Tibial nerve (tissue), 4 donors: ENCODE measurements around the gene OAT. TPM values are rescaled to one million over a fixed set of nuclear protein-coding genes. Genes with fewer than 3 reads are reported as not detected.

ENCODE experiments used
- DNase-seq, 2 donors: peaks; one replicate each; pipeline ENCODE4 v3.0.0-alpha.2; 2019; ENCODE audit warnings: low spot score in 2 of 2
- H3K27ac ChIP-seq, 4 donors: fragments of 200-600 bp; sonication (generic) in 3 of 4; one replicate each; pipeline ENCODE4 v1.5.1; 2017 to 2019; ENCODE audit warnings: mild to moderate bottlenecking in 1 of 4
- H3K27me3 ChIP-seq, 2 donors: fragments of 200-600 bp; sonication (generic) in 1 of 2; one replicate each; pipeline versions ENCODE4 v1.5.1 to v1.6.0; 2017 to 2019
- H3K36me3 ChIP-seq, 3 donors: fragments of 200-600 bp; sonication (generic); one replicate each; pipeline ENCODE4 v1.5.1; 2018 to 2019
- H3K4me1 ChIP-seq, 4 donors: fragments of 200-600 bp; sonication (generic) in 3 of 4; one replicate each; pipeline ENCODE4 v1.5.1; 2017 to 2019
- H3K4me3 ChIP-seq, 4 donors: fragments of 200-600 bp; sonication (generic) in 3 of 4; one replicate each; pipeline ENCODE4 v1.5.1; 2017 to 2019; ENCODE audit warnings: mild to moderate bottlenecking in 1 of 4, moderate library complexity in 1 of 4
- H3K9me3 ChIP-seq, 4 donors: fragments of 200-600 bp; sonication (generic) in 3 of 4; one replicate each; pipeline ENCODE4 v1.5.1; 2017 to 2019
- CTCF ChIP-seq, 5 experiments: fragments of 200-600 bp in 3 of 5; fragments of 450-650 bp in 2 of 5; sonication (generic) in 3 of 5; IDR thresholded peaks; one replicate each; pipeline ENCODE4 v1.5.1; 2016 to 2019; ENCODE audit warnings: antibody characterized with exemption in 5 of 5, mild to moderate bottlenecking in 3 of 5, moderate library complexity in 2 of 5
- EP300 ChIP-seq, 2 donors: sonication (generic); formaldehyde crosslinking; IDR thresholded peaks; one replicate each; pipeline ENCODE4 v1.6.1; 2017; ENCODE audit warnings: antibody characterized with exemption in 2 of 2, mild to moderate bottlenecking in 1 of 2
- POLR2A ChIP-seq, 2 donors: fragments of 450-650 bp; IDR thresholded peaks; one replicate each; pipeline ENCODE4 v1.6.1; 2017; ENCODE audit warnings: antibody characterized with exemption in 2 of 2, mild to moderate bottlenecking in 2 of 2, moderate library complexity in 2 of 2
- WGBS, 2 donors: methylation state at CpG; one replicate each; pipeline ENCODE4 v1.1.5; 2018; 5-methylcytosine and 5-hydroxymethylcytosine counted together
- total RNA-seq, 4 donors: library from RNA; depleted of rRNA; stranded (reverse); fragments of >200 nt; gene quantifications; one replicate each; pipeline ENCODE4 v1.1.0, GENCODE V29; 2016

The OAT gene
- 10 to 100 TPM; 43.0 to 67.9 (median 58.3) TPM for total RNA-seq

- peaks cover 0 to 46% (median 32%) of the 10 kb centered on the region in 4 donors for H3K4me1 ChIP-seq
- H3K27me3 ChIP-seq = peaks cover 0 to 6% of the 10 kb centered on the region in 2 donors
- WGBS, 2 donors = 6 to 12% methylated on average over 18 to 47 of the region's 70 CpGs
- H3K4me3 ChIP-seq = peak within 1 kb of the TSS; percentile 74 to 94 (median 88)
- H3K36me3 ChIP-seq = no peaks in the 10 kb centered on the region
- H3K27ac ChIP-seq = peak within 1 kb of the TSS; percentile 79 to 95 (median 90)
- DNase-seq = peak; percentile 96
- H3K9me3 ChIP-seq = no peaks in the 10 kb centered on the region
- peak; percentile 98 to 99 for TF ChIP-seq POLR2A (IDR thresholded peaks at IDR 0.05)
- TF ChIP-seq CTCF (IDR thresholded peaks at IDR 0.05) = peak in 2 of 5 experiments; percentile 37 to 46
- TF ChIP-seq EP300 (IDR thresholded peaks at IDR 0.05) = peak; percentile 64 to 99
Measured at GRCh38 chr10:124418726-124419501, at the start of gene OAT. Gene OAT, minus strand, starts transcription at chr10:124418923. Its CDS starts 6,752 bp downstream, at chr10:124412171.

- no peaks in the 10 kb centered on the region for H3K9me3 ChIP-seq
- H3K27me3 ChIP-seq = no peaks in the 10 kb centered on the region
- 79 to 83% methylated on average over 4 of the region's 4 CpGs for WGBS, 2 donors
- H3K27ac ChIP-seq = no peak overlapping the region
- DNase-seq = no peak
- H3K4me1 ChIP-seq = peaks cover 0 to 3% (median 0%) of the 10 kb centered on the region in 4 donors
- TF ChIP-seq CTCF (IDR thresholded peaks at IDR 0.05) (no peak), EP300 (IDR thresholded peaks at IDR 0.05) (no peak), POLR2A (IDR thresholded peaks at IDR 0.05) (no peak)
- H3K4me3 ChIP-seq = no peak overlapping the region
- no peaks in the 10 kb centered on the region for H3K36me3 ChIP-seq
Measured at GRCh38 chr10:124467165-124467564, 48.4 kb upstream of the OAT start.

- no peaks in the 10 kb centered on the region for H3K27me3 ChIP-seq
- DNase-seq = no peak
- no peaks in the 10 kb centered on the region for H3K9me3 ChIP-seq
- no peak overlapping the region for H3K27ac ChIP-seq
- no peak overlapping the region for H3K4me3 ChIP-seq
- no peaks in the 10 kb centered on the region for H3K36me3 ChIP-seq
- 56 to 64% methylated on average over 9 of the region's 9 CpGs for WGBS, 2 donors
- H3K4me1 ChIP-seq = peaks cover 0 to 10% (median 0%) of the 10 kb centered on the region in 4 donors
- TF ChIP-seq POLR2A (IDR thresholded peaks at IDR 0.05) = no peak
- no peak for TF ChIP-seq EP300 (IDR thresholded peaks at IDR 0.05)
- TF ChIP-seq CTCF (IDR thresholded peaks at IDR 0.05) = no peak
Measured at GRCh38 chr10:124465777-124466488, 47.2 kb upstream of the OAT start.

GRCh38 chr10:124465003-124465776, 46.5 kb upstream of the OAT start:
- WGBS, 2 donors = 76 to 77% methylated on average over 17 of the region's 17 CpGs
- Histone ChIP-seq H3K9me3 (no peaks in the 10 kb centered on the region), H3K36me3 (no peaks in the 10 kb centered on the region), H3K27me3 (no peaks in the 10 kb centered on the region), H3K4me1 (peaks cover 0 to 10% (median 0%) of the 10 kb centered on the region in 4 donors), H3K4me3 (no peak overlapping the region), H3K27ac (no peak overlapping the region)
- no peak for DNase-seq
- TF ChIP-seq POLR2A (IDR thresholded peaks at IDR 0.05) (no peak), EP300 (IDR thresholded peaks at IDR 0.05) (no peak), CTCF (IDR thresholded peaks at IDR 0.05) (no peak)
